Suprapubic skin (tissue), 4 donors: ENCODE measurements around the gene DGKB. TPM values are rescaled to one million over a fixed set of nuclear protein-coding genes. Genes with fewer than 3 reads are reported as not detected.

ENCODE experiments used
- DNase-seq, 2 donors: peaks; one replicate each; pipeline ENCODE4 v3.0.0-alpha.2; 2019; ENCODE audit warnings: low spot score in 2 of 2
- H3K27ac ChIP-seq: fragments of 200-600 bp; sonication (generic); one replicate; pipeline ENCODE4 v1.5.1; 2019
- H3K27me3 ChIP-seq: fragments of 200-600 bp; sonication (generic); one replicate; pipeline ENCODE4 v1.5.1; 2019
- H3K36me3 ChIP-seq: fragments of 200-600 bp; sonication (generic); one replicate; pipeline ENCODE4 v1.5.1; 2019
- H3K4me1 ChIP-seq: fragments of 200-600 bp; sonication (generic); one replicate; pipeline ENCODE4 v1.5.1; 2019
- H3K4me3 ChIP-seq: fragments of 200-600 bp; sonication (generic); one replicate; pipeline ENCODE4 v1.5.1; 2019; ENCODE audit warnings: mild to moderate bottlenecking
- H3K9me3 ChIP-seq: fragments of 200-600 bp; sonication (generic); one replicate; pipeline ENCODE4 v1.5.1; 2019
- CTCF ChIP-seq, 2 donors: fragments of 200-600 bp in 1 of 2; fragments of 450-650 bp in 1 of 2; sonication (generic) in 1 of 2; IDR thresholded peaks; one replicate each; pipeline ENCODE4 v1.5.1; 2016 to 2019; ENCODE audit warnings: antibody characterized with exemption in 2 of 2, mild to moderate bottlenecking in 1 of 2, moderate library complexity in 1 of 2
- EP300 ChIP-seq: sonication (generic); formaldehyde crosslinking; IDR thresholded peaks from one replicate; pipeline ENCODE4 v1.6.1; 2017; ENCODE audit warnings: antibody characterized with exemption
- POLR2A ChIP-seq, 2 donors: fragments of 450-650 bp; IDR thresholded peaks; one replicate each; pipeline ENCODE4 v1.6.1; 2017; ENCODE audit warnings: antibody characterized with exemption in 2 of 2, mild to moderate bottlenecking in 2 of 2, moderate library complexity in 2 of 2
- POLR2AphosphoS5 ChIP-seq, 3 donors: sonication (generic); formaldehyde crosslinking; IDR thresholded peaks; one replicate each; pipeline ENCODE4 v1.6.1; 2017; ENCODE audit warnings: antibody characterized with exemption in 3 of 3
- WGBS: methylation state at CpG from one replicate; pipeline ENCODE4 v1.1.5; 2018; 5-methylcytosine and 5-hydroxymethylcytosine counted together
- total RNA-seq, 4 donors: library from RNA; depleted of rRNA; stranded (reverse); fragments of >200 nt; gene quantifications; one replicate each; pipeline ENCODE4 v1.1.0, GENCODE V29; 2016

Gene DGKB
- total RNA-seq, 4 donors from 2014 or later = 0.17 to 0.30 TPM; not detected in 2

- H3K4me1 ChIP-seq = no peaks in the 10 kb centered on the region
Observed at GRCh38 chr7:14858866-14859265, 43.7 kb downstream of the DGKB start.

GRCh38 chr7:14858410-14858809 is 44.1 kb downstream of the DGKB start:
- Histone ChIP-seq H3K9me3 (no peaks in the 10 kb centered on the region), H3K4me1 (no peaks in the 10 kb centered on the region), H3K4me3 (no peak overlapping the region), H3K27me3 (no peaks in the 10 kb centered on the region), H3K27ac (no peak overlapping the region), H3K36me3 (no peaks in the 10 kb centered on the region)
- no peak for DNase-seq
- no peak for TF ChIP-seq POLR2A (IDR thresholded peaks at IDR 0.05)
- TF ChIP-seq CTCF (IDR thresholded peaks at IDR 0.05) = no peak
- TF ChIP-seq POLR2AphosphoS5 (IDR thresholded peaks at IDR 0.05) = no peak
- TF ChIP-seq EP300 = no peak
- 32% methylated on average over 3 of the region's 3 CpGs for WGBS

More at GRCh38 chr7:14858866-14859265, 43.7 kb downstream of the DGKB start:
- TF ChIP-seq POLR2AphosphoS5 (IDR thresholded peaks at IDR 0.05) = no peak
- no peak for TF ChIP-seq POLR2A (IDR thresholded peaks at IDR 0.05)
- TF ChIP-seq CTCF (IDR thresholded peaks at IDR 0.05) = no peak
- TF ChIP-seq EP300 = no peak
- no peak overlapping the region for H3K4me3 ChIP-seq
- no peak overlapping the region for H3K27ac ChIP-seq
- 68% methylated on average over 2 of the region's 2 CpGs for WGBS
- no peaks in the 10 kb centered on the region for H3K9me3 ChIP-seq
- no peaks in the 10 kb centered on the region for H3K36me3 ChIP-seq
- no peak for DNase-seq
- H3K27me3 ChIP-seq = no peaks in the 10 kb centered on the region

- H3K9me3 ChIP-seq = no peaks in the 10 kb centered on the region
- TF ChIP-seq CTCF (IDR thresholded peaks at IDR 0.05) = no peak
- no peak for TF ChIP-seq POLR2AphosphoS5 (IDR thresholded peaks at IDR 0.05)
- no peak for TF ChIP-seq POLR2A (IDR thresholded peaks at IDR 0.05)
- no peak for TF ChIP-seq EP300
- WGBS = 48% methylated on average over 1 of the region's 1 CpG
- no peak overlapping the region for H3K4me3 ChIP-seq
- H3K27ac ChIP-seq = no peak overlapping the region
- no peaks in the 10 kb centered on the region for H3K36me3 ChIP-seq
- no peak for DNase-seq
- no peaks in the 10 kb centered on the region for H3K4me1 ChIP-seq
- H3K27me3 ChIP-seq = no peaks in the 10 kb centered on the region
Observed at GRCh38 chr7:14855033-14855794, 47.3 kb downstream of the DGKB start.

GRCh38 chr7:14854471-14854870 is 48.1 kb downstream of the DGKB start:
- DNase-seq = no peak
- 73% methylated on average over 5 of the region's 5 CpGs for WGBS
- Histone ChIP-seq H3K36me3 (no peaks in the 10 kb centered on the region), H3K27ac (no peak overlapping the region), H3K4me3 (no peak overlapping the region), H3K4me1 (no peaks in the 10 kb centered on the region), H3K9me3 (no peaks in the 10 kb centered on the region), H3K27me3 (no peaks in the 10 kb centered on the region)
- TF ChIP-seq POLR2AphosphoS5 (IDR thresholded peaks at IDR 0.05) (no peak), EP300 (no peak), CTCF (IDR thresholded peaks at IDR 0.05) (no peak), POLR2A (IDR thresholded peaks at IDR 0.05) (no peak)

GRCh38 chr7:14851610-14852009 is 50.9 kb downstream of the DGKB start:
- Histone ChIP-seq H3K27me3 (no peaks in the 10 kb centered on the region), H3K4me1 (no peaks in the 10 kb centered on the region), H3K36me3 (no peaks in the 10 kb centered on the region), H3K27ac (no peak overlapping the region), H3K9me3 (no peaks in the 10 kb centered on the region), H3K4me3 (no peak overlapping the region)
- DNase-seq = no peak
- 62% methylated on average over 1 of the region's 1 CpG for WGBS
- TF ChIP-seq POLR2A (IDR thresholded peaks at IDR 0.05) = no peak
- TF ChIP-seq EP300 = no peak
- no peak for TF ChIP-seq CTCF (IDR thresholded peaks at IDR 0.05)
- TF ChIP-seq POLR2AphosphoS5 (IDR thresholded peaks at IDR 0.05) = no peak
